Fibroblast of skin of abdomen (primary cell): ENCODE data around the gene TGFB2.
A peak's percentile ranks its signal among the peaks of the same experiment; 100 is the strongest.

Experiments used
- DNase-seq: peaks from one replicate; pipeline ENCODE4 v3.0.0-alpha.2; 2013

TGFB2 gene

DNA sequence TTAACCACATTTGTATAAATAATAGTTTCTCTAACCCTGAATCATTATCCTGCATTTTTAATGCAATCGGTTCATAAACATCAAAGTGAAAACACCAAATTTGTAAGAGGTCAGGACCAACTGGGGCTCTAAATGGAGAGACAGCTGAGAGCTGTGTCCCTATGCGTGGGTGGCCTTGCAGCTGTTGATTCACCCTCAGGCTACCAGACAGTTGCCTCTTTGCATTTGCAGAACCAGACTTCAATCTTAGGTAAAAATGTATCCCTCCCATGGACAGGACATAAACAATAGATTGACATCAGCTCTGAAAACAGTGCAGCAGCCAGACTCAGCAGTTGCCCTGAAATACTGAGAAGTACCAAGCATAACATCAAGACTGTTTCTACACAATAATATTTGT lies 8.8 kb upstream of the TGFB2 start:
- DNase-seq, result no peak

- DNase-seq, result no peak
These were observed 5.8 kb upstream of the TGFB2 start for GRCh38 chr1:218339267-218339831.

GRCh38 chr1:218341325-218341724 lies 3.8 kb upstream of the TGFB2 start:
- DNase-seq, result no peak

- DNase-seq, result no peak
These were observed 3.0 kb upstream of the TGFB2 start for GRCh38 chr1:218342091-218342490.

DNA sequence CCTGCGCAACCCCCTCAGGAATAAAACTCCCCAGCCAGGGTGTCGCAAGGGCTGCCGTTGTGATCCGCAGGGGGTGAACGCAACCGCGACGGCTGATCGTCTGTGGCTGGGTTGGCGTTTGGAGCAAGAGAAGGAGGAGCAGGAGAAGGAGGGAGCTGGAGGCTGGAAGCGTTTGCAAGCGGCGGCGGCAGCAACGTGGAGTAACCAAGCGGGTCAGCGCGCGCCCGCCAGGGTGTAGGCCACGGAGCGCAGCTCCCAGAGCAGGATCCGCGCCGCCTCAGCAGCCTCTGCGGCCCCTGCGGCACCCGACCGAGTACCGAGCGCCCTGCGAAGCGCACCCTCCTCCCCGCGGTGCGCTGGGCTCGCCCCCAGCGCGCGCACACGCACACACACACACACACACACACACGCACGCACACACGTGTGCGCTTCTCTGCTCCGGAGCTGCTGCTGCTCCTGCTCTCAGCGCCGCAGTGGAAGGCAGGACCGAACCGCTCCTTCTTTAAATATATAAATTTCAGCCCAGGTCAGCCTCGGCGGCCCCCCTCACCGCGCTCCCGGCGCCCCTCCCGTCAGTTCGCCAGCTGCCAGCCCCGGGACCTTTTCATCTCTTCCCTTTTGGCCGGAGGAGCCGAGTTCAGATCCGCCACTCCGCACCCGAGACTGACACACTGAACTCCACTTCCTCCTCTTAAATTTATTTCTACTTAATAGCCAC lies 696 bp downstream of the TGFB2 start:
- peak; percentile 78 for DNase-seq

DNA sequence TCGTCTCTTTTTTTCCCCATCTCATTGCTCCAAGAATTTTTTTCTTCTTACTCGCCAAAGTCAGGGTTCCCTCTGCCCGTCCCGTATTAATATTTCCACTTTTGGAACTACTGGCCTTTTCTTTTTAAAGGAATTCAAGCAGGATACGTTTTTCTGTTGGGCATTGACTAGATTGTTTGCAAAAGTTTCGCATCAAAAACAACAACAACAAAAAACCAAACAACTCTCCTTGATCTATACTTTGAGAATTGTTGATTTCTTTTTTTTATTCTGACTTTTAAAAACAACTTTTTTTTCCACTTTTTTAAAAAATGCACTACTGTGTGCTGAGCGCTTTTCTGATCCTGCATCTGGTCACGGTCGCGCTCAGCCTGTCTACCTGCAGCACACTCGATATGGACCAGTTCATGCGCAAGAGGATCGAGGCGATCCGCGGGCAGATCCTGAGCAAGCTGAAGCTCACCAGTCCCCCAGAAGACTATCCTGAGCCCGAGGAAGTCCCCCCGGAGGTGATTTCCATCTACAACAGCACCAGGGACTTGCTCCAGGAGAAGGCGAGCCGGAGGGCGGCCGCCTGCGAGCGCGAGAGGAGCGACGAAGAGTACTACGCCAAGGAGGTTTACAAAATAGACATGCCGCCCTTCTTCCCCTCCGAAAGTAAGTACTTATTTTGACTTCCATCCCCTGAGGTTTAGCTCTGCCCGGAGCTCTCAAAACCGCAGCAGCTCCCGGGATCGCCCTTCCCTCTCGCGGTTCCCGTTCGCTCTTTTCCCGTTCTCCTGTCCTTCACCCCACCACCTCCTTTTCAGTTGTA lies 1.5 kb downstream of the TGFB2 start:
- no peak for DNase-seq

GRCh38 chr1:218347336-218347722 lies 2.2 kb downstream of the TGFB2 start:
- no peak for DNase-seq

DNA sequence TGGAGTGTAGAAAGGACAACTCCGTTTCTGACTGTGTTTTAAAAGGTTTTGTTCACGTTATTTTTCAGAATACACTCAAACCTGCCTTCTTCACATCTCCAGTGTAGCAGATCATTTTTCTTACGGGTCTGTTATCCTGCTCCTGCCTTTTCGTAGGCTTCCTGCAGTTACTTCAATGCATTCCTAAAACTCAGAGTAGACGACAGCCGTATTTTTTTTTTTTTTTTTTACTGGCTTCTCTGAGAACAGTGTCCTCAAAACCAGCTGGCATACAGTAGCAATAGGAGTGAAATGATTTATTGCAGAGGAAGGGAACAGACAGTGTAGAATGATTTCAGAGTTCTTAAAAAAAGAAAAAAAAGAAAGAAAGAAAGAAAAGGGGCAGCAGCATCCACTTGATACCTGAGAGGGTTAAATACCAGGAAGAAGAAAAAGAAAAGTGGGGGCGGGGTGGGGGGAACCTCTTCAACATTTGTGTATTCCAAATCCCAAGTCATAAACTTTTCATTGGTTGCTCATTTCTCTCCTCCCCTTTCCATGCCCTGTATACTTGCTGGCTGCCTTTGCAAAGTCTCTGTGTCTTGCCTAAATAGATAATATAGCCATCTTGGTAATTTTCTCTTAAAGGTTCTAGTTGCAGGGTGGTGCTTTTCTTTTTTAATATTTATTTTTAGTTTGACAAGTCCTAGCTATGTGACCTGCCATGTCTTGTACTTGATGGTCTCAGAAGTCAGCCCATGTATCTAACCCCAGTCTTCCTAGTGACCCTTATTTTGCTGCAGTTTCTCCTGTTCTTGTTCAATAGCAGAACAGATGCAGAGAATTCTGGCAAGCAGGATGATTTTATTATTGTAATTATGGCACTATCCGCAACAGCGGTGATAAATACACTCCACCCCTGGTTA lies 2.8 kb downstream of the TGFB2 start:
- no peak for DNase-seq

DNA sequence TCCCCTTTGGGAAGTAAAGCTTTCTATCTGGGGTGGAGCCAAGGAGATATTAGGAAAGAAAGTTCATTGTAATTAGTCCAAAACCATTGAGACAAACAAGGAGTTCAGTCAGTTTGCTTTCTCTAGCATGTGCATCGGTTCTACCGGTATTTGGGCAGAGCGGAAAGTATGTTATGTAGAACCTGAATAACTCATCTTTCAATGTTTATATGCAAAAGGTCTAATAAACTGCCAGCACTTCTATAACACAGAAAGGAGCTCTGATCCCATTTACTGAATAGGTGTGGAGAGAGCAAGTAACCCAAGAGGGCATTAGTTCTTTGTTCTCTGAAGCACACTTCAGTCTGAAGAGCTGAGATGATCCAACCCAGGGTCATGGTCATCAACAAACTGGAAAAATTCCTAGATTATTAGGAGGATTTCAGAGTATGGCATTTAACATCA lies 3.5 kb downstream of the TGFB2 start:
- DNase-seq, result no peak

GRCh38 chr1:218349348-218350034 lies 4.4 kb downstream of the TGFB2 start:
- DNase-seq, result no peak

- no peak for DNase-seq
These were observed 4.9 kb downstream of the TGFB2 start for GRCh38 chr1:218350035-218350525.

- peak; percentile 94 for DNase-seq
These were observed 5.7 kb downstream of the TGFB2 start for GRCh38 chr1:218350801-218351266.

DNA sequence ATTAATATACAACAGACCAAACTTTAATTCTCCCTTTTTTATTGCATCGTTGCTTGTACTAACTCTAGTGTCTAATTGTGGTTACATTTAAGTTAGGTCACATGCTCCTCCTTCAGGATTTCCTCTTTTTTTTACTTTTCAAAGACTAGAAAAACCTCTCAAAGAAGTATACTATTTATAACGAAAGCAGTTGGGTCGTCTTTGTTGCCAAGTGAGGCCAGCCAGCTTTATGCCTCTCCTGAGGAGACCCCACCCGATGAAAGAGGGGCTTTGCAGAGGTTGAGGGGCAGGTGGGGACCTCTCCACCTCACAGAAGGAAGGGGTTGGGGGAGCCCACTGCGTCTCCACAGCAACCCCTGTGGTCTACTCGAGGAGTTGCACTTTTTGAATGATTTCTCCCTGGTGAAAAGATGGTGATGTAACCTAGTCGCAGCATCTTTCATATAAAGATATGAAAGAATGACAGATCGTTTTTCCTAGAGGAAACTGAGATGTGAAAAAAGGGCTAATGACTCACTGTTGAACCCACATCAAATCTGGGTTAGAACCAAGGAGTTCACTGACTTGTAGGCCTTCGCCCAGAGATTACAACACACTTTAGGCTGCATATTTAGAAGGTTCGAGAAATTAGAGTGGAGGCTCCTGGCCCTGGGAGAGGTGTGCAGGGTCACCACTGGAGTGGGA lies 6.4 kb downstream of the TGFB2 start:
- peak; percentile 62 for DNase-seq

DNA sequence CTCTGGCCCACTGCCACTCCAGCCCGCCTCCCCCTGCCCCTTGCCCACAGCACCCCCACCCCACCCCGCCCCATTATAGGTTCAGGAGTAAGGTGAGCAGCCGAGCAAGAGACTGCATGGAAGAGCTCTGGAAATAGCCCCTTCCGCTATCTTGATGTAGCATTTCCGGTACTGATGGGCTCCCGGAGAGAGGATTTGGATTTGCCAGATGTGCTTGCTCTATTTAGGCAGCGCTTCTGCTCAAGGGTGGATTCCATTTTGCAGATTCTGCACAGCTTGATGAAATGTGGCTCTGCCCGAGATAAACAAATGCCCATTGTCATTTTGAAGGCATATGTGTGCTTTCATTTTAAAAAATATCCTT lies 6.9 kb downstream of the TGFB2 start:
- DNase-seq, result no peak

- DNase-seq, result no peak
These were observed 8.5 kb downstream of the TGFB2 start for GRCh38 chr1:218353656-218354055.

DNA sequence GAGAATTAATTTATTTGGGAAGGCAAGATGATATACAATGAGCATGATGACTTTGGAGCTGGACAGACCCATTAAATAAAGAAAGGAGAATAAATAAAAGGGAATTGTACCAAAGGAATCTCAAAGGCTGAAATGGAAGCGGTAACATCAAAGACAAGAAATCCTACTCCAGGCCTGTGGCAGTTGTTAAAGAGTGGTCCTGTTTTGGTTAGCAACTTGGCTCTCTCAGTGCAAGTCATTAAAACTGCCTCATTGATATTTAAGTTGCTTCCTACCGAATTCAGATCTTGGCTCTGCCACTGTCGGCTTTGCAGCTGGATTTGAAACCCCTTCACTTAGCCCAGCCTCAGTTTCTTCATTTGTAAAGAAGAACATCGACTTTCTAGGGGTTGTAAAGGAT lies 10.1 kb downstream of the TGFB2 start:
- DNase-seq, result no peak

- DNase-seq, result no peak
These were observed 12.2 kb downstream of the TGFB2 start for GRCh38 chr1:218357211-218357892.

DNA sequence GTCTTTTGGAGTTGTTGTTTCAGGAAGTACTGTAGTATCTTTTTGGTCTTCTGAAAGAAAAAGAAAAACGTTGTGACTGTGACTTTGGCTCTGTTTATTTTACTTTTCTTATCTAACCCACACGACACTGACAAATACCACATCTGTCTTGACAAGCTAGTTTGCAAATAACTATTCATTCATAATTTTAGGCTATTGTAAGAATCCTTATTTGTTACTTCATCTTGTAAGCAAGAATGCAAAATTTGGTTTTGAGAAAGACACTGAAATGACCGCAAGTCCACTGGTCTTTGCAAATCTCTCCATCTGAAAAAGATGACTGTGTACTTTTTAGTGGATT lies 12.7 kb downstream of the TGFB2 start:
- DNase-seq, result no peak

DNA sequence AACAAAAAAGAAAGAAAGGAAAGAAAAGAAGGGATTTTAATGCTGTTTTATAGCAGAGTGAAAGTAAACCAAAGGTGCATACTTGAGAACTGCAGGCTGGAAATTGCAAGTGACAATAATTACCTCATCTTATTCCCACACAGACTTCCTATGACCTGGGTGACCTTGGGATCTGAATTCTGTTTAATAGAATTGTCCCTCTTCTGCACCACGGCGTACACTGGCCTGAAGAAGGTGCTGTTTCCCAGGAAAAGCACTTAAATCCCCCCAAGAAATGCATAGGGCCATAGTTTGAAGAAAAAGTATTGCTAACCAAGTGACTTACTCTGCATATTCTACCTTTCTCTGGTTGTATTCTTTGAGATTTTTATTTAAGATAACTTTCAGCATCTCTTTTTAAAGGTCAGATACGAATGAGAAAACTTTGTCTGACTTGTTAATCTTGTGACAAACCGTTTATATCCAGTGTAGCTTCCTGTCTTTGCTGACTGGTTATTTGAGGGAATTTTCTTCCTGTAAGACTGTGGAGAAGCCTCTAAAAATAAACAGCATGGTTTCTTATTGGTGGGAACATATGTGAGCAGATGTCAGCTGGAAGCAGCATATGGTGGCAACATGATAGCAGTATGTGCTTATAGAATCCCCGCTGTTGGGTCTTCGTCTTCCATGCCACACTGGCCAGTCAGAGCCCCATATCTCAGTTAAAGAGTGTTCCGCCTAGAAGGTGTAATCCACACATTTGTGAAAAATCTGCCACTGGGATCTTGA lies 16.3 kb downstream of the TGFB2 start:
- DNase-seq, result peak; percentile 68
